ENCODE data around the gene RNPEP. TPM values are rescaled to one million over a fixed set of nuclear protein-coding genes. Genes with fewer than 3 reads are reported as not detected.
"Not testable (repeated sequence)": the region's sequence is repeated elsewhere in the genome, so short reads cannot be mapped to it uniquely, and the experiment has no call there.

The RNPEP gene
- polyA plus RNA-seq, 10 donors: 17.7 to 27.3 (median 20.0) TPM

DNA sequence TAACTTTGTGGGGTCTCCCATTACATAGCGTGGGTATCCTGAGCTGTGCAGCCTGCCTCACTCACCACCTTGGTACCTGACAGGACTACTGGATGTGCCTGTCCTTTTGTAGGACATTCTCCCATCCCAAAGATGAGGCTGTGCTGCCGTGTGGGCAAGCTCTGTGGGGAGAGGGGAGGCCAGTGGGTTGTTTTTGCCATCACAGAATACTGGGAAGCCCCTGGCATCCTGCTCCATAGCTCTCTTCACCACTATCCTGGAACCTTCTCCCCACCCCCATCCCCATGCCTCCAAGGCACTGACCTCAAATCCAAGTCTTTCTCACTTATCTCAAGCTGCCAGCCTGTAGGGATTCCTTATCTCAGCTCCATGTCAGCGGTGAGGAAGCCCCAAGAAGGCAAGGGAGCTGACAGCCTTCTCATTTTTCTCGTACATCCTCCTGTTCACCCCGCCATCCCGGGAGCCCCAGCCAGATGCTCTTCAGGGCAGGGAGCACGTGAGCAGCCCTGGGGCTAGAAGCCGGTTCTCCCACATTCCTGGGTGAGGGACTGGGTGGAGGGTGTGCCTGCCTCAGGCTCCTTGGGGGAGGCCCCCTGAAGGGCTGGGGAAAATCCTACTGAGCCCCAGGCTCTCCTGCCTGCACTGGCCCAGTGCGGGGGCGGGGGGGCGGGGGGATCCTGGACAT, 25.5 kb downstream of the RNPEP start:
- no peak for DNase-seq

DNA sequence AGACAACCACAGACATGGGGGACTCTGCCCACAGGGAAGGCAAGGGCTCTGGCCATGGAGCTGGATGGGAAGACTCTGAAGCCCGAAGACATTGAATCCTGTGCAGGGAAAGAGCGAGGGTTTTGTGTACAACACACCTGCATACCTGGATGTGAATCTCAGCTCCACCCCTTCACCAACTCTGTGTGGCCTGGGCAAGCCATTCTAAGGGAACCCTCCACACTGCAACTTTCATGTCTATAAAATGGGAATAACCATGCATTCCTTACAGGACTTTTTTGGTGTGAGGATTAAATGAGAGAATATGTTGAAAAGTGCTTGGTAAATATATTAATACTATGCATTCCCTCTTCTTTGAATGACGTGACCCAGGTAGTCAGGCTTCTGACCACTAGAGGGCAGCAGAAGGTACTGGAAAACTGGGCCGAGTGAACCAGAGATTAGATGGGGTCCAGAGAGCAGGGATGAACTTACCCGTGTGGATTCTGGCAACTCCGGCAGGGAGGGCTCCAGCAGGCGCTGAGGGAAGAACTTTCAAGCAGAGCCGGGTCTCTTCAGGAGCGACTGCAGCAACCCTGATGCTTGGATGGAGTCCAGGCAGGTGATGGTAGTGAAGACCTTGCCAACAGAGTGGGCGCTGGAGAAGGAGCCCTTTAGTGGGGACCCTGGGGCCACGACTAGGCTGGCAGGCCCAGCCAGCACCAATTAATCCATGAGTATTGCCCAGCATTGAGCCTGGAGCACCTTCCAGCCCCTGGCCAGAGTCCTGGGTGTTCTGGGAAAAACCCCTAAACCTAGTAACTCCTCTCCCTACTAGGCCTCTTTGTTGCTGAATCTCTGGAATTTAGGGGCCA, 27.1 kb downstream of the RNPEP start:
- peak; percentile 73 to 90 (median 85) for DNase-seq

DNA sequence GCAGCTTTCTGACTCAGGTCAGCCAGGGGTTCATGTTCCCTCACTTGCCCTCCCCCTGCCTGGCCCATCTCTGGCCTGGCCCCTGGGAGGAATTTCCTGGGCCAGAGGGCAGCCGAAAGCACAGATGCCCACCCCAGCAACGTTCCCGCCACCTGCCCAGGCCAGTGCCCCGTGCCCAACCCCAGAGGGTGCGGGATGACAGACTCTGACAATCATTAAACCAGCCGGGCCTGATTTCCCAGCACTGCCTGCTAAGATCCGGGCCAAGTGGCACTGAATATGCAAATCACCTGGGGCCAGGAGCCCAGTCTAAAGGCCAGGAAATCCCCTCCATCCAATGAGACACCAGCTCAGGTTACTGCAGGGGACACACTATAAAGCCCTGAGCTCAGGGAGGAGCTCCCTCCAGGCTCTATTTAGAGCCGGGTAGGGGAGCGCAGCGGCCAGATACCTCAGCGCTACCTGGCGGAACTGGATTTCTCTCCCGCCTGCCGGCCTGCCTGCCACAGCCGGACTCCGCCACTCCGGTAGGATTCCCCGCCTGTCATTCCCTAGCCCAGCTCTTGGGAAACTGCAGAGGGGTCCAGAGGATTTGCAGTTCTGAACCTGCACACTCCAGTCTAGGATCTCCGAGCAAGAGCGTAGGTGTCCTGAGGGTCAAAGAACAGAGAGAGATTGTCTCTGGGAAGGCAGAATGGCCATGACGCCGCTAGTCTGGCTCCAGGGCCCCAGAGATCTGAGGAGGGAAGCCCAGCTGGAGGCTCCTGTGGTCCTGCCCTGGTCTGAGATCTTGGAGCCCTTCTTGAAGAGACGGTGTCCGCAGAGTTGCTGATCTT, 27.9 kb downstream of the RNPEP start, which contains the start of gene ELF3:
Gene ELF3 (plus strand): TSS at position 408 of the 836 bp plus-strand sequence. CDS start 550 bp downstream, outside the sequence.
- DNase-seq: no peak

DNA sequence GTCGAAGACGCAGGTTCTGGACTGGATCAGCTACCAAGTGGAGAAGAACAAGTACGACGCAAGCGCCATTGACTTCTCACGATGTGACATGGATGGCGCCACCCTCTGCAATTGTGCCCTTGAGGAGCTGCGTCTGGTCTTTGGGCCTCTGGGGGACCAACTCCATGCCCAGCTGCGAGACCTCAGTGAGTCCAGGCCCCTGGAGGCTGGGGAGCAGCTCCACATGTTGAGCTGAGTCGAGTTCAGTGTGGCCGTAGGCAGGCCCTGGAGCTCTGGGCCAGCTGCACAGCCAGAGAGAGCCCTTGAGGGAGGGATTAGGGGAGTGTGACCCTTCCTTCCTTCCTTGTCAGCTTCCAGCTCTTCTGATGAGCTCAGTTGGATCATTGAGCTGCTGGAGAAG, 29.5 kb downstream of the RNPEP start:
- no peak for DNase-seq

DNA sequence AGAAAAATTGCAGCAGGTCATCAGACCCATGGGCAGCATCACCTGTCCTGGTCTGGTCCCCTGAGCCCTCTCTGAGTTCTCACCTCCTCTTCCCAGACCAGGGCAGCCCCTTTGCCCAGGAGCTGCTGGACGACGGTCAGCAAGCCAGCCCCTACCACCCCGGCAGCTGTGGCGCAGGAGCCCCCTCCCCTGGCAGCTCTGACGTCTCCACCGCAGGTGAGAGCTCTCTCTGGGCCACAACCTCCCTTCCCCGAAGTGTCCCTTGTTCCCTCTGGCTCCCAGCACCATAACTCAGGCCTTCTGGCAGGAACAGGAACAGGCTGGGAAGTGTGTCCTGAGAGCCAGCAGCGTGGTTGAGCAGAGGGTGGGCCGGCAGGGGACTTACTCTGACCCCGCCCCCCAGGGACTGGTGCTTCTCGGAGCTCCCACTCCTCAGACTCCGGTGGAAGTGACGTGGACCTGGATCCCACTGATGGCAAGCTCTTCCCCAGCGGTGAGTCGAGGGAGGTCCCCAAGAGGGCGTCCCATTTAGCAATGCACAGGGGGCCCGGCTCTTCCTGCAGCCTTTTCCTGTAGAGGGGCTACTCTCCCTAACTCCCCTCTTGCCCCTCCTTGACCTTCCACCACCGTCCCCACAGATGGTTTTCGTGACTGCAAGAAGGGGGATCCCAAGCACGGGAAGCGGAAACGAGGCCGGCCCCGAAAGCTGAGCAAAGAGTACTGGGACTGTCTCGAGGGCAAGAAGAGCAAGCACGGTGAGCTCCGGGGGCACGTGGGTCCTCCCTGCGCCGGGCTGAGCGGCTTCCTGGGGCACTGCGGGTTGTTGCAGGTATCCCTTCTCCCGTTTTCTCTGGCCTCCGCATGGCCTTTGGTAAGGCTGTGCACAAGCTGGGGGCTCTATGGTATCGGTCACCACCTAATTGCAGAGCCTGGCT, 30.4 kb downstream of the RNPEP start:
- no peak for DNase-seq

DNA sequence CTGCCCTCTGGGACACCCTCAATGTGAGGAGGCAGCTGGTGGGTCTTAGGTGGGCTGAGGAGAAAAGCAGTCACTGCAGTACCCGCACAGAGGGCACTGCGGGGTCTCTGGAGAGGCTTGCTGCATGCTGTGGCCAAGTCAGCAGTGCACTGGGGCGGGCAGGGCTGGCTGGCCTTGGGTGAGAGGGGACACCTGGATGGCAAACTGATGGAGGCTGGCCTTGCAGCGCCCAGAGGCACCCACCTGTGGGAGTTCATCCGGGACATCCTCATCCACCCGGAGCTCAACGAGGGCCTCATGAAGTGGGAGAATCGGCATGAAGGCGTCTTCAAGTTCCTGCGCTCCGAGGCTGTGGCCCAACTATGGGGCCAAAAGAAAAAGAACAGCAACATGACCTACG, 31.2 kb downstream of the RNPEP start:
- no peak for DNase-seq

DNA sequence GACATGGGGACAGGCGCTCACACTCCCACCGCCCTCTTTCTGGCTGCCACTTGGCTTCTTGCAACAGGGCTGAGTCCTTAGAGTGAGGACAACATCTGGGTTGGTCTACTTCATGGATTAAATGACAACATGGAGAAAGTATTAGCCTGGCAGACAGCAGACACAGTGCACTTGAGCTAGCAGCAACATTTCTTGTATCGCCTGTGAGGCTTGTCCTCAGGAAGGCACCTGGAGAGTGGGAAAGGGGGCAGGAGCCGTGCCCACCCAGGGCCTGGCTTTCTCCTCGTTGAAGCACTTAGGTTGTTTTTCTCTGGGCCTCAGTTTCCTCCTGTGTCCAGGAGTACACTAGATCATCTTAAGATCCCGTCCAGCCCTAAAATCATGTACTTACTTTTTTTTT, 31.6 kb downstream of the RNPEP start:
- DNase-seq: no peak

DNA sequence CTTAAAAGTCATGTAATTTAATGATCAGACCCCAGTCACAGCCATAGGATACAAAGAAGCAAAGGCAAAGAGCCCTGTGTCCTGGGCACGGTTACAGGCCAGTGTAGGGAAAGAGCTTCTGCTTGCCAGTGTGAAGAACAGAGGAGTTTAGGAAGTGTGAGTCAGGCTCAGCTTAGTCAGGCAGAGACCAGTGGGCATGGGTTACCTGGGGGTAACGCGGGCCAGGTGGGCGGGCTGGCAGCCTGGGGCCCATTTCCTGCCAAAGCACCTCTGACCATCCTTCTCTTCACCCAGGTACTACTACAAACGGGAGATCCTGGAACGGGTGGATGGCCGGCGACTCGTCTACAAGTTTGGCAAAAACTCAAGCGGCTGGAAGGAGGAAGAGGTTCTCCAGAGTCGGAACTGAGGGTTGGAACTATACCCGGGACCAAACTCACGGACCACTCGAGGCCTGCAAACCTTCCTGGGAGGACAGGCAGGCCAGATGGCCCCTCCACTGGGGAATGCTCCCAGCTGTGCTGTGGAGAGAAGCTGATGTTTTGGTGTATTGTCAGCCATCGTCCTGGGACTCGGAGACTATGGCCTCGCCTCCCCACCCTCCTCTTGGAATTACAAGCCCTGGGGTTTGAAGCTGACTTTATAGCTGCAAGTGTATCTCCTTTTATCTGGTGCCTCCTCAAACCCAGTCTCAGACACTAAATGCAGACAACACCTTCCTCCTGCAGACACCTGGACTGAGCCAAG, 32.6 kb downstream of the RNPEP start:
- DNase-seq: no peak

DNA sequence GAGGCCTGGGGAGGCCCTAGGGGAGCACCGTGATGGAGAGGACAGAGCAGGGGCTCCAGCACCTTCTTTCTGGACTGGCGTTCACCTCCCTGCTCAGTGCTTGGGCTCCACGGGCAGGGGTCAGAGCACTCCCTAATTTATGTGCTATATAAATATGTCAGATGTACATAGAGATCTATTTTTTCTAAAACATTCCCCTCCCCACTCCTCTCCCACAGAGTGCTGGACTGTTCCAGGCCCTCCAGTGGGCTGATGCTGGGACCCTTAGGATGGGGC, 33.2 kb downstream of the RNPEP start:
- no peak for DNase-seq

DNA sequence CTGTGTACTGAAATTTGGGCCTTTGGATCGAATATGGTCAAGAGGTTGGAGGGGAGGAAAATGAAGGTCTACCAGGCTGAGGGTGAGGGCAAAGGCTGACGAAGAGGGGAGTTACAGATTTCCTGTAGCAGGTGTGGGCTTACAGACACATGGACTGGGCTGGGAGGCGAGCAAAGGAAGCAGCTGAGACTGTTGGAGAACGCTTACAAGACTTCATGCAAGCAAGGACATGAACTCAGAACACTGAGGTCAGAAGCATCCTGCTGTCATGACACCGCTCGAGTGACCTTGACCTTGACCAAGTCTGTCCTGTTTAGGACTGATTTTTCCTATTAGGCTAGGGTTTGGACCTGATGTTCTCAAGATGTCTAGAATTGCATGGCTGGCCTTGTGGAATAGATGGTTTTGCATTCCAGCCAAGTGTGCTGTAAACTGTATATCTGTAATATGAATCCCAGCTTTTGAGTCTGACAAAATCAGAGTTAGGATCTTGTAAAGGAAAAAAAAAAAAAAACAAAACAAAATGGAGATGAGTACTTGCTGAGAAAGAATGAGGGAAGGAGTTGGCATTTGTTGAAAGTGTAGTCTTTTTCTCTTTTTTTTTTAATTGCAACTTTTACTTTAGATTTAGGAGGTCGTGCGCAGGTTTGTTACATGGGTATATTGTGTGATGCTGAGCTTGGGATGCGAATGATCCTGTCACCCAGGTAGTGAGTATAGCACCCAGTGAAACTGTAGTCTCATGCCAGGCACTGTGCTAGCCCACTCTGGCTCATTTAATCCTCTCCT, 33.8 kb downstream of the RNPEP start:
- DNase-seq: peak in 1 of 3 donors; percentile 43

DNA sequence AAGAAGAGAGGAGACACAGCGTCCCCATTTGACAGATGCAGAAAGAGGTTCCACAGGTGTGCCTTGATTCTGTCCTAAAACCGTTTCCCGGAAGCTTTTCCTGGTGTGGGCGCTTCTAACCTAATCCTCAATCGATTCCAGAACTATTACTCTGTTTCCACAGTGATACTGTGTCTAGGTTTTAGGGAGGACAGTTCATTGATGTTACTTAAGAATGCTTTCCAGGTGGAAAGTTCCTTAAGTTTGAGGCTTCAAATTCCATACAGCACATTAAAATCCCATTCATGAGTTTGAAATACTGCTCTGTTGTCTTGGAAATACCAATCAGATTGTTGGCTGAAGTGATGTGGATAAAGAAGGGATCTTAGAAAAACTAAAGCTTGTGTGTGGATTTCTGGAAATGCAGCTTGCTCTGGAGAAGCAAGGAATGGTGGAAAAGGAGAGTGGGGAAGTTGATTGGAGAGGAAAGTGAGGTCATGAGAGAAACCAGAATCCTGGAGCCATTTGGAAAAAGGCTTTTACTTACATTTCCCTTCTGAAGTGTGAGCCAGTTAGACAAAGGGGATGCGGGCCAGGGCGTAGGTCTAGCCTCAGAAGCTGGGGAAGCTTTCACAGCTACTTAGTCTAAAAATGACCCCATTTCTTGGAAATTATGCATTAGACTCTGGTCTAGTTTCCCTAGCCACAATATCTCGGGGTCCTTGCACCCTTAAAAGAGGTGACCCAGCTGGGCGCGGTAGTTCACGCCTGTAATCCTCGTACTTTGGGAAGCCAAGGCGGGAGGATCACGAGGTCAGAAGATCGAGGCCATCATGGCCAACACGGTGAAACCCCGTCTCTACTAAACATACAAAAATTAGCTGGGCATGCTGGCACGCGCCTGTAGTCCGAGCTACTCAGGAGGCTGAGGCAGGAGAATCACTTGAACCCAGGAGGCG, 34.6 kb downstream of the RNPEP start:
- DNase-seq: peak in 2 of 3 donors; percentile 33 to 46

DNA sequence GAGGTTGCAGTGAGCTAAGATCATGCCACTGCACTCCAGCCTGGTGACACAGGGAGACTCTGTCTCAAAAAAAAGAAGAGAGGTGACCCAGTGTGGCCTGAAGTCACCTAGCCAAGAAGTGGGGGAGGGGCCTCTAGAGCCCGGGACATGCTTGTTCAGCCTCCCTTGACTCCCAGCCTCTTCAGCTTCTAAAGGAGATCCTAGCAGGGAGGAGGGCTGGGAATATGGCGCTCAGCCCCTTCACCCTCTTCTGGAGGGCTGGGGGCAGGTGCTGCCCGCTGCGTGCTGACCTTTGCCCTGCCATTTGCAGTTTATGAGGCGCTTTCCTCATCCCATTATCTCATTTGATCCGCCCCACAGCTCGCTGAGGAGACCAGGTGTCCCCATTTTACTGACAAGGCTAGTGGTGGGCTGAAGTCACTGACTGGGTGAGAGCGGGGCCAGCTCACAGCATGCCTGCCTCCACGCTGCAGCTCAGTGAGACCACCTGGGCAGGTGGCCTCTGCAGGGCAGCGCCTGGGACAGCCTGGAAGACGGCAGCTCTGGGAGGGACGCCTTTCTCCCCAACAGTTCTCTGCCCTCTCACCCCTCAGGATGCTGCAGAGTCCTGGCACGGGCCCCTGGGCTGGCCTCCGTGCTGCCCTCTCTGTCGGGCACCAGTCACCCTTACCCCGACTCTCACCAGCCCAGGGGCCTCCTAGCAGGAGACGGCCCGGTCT, 35.5 kb downstream of the RNPEP start:
- no peak for DNase-seq

DNA sequence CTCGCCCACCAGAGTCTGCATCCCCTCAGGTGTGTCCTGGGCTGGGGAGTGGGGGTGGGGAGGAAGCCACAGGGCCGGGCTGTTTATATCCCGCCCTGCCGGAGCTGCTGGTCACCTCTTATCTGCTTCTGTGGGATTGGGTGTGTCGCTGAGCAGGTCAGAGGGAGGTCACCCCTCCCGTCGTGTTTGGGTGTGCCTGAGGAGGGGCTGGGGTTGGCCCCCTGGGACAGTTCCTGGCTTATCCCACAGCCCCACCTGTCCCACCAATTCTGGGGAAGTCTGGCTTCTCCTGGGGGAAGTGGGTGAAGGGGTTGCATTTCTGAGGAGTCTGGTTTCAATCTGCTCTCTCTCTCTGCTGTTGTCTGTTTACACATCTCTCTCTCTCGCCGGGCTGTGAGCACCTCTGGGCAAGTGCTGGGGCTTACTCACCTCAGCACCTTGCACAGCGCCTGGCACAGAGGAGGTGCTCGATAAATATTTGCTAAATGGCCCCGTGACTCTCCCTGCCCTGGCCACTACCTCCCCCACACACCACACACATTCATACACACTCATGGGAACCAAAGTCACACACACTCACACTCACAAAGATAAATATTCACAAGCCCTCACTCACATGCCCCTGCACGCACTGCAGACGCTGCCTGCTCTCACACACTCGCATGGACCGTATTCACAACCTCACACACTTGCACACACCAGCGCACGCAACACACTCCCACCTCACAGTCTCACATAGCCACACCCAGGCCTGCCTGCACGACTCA, 36.2 kb downstream of the RNPEP start:
- DNase-seq: no peak

DNA sequence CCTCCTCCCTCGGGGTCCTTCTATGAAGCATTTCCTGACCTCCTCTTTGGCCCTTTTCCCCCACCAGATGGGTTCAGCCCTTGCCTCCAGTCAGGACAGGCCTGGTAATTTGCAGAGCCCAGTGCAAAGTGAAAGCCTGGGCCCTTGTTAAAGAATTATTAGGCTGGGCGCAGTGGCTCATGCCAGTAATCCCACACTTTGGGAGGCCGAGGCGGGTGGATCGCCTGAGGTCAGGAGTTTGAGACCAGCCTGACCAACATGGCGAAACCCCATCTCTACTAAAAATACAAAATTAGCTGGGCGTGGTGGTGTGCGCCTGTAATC, 36.7 kb downstream of the RNPEP start:
- not testable (repeated sequence) for DNase-seq

DNA sequence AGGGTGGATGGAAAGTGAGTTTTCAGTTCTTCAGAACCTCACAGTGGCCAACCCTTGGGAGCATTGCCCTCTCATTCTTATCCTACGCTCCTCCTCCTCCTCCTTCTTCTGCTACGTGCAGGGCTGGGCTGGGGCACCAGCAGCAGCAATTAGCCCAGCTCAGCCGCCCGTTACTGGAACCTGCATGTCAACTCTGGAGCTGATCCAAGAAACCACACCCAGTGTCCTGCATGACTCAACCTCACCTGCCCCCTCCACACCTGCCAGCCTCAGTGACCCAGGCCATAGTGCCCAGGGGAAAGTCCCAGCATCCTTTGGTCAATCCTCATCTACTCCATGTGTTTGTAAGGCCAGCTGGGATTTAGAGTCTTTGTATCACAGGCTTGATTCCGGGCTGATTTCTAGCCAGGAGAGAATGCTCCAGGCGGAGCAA, 40.6 kb downstream of the RNPEP start:
- no peak for DNase-seq

DNA sequence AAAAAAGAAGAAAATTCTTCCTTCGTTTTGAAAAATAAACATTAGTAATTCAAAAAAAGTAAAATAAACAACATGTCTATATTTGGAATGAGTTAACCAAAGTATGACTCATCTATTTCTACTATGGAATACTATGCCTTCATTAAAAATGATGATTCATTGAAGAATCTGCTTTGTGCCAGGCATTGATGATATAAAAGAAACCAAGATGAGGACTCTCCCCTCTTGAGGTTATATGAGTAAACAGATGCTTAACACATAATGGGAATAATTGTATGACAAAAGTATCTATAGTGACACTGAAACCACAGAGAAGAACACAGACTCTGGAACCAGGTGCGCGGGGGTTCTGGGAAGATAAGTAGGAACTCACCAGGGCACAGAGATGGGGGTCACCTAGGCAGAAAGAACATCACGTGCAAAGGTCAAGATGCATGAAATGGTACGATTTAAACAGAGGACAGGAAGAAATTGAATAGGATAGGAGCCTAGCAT, 46.8 kb downstream of the RNPEP start:
- peak in 1 of 3 donors; percentile 64 for DNase-seq

DNA sequence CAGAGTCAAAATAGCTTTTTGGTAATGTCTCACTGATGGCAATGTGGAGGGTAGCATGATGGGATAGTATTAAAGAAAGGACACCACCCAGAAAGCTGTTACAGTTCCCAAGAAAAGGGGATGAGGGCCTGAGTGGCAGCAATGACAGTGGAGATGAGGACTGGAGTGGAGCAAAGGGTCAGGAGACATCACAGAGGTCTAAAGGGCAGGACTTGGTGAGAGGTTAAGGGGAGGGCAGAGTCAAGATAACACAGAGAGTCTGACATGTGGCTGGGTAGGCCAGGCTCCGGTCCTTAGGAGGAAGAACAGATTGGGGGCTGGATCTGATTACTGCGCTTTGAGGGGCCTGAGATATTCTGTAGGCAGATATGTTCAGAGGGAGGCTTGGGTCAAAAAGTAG, 47.3 kb downstream of the RNPEP start:
- no peak for DNase-seq
